ENCODE measurements around the gene RNF111. TPM values are rescaled to one million over a fixed set of nuclear protein-coding genes. Genes with fewer than 3 reads are reported as not detected.

Gene RNF111
- total and polyA plus RNA-seq, 2 experiments from 2014 or later, result 14.4 to 24.5 TPM

- no peaks in the 10 kb centered on the region for H3K9me3 Mint-ChIP-seq
- Histone ChIP-seq H3K27me3 (ENCODE audit: insufficient read depth) (no peaks in the 10 kb centered on the region), H3K4me1 (ENCODE audit: insufficient read depth) (peaks cover 7% of the 10 kb centered on the region), H3K36me3 (ENCODE audit: insufficient read depth) (no peaks in the 10 kb centered on the region), H3K4me2 (peak overlapping the region; percentile 95), H3F3A (replicated peaks; ENCODE audit: low read depth) (no peaks in the 10 kb centered on the region), H2AFZ (peak overlapping the region; percentile 74; the same call in 1 of the 2 replicates), H3K27ac (ENCODE audit: low read depth) (peak overlapping the region; percentile 34), H3K79me2 (replicated peaks; ENCODE audit: insufficient read depth) (peaks cover 40% of the 10 kb centered on the region), H3K4me3 (peak overlapping the region; percentile 90), H4K20me1 (replicated peaks; ENCODE audit: insufficient read depth) (peaks cover 21% of the 10 kb centered on the region), H3K9me2 (ENCODE audit: insufficient read depth) (no peaks in the 10 kb centered on the region)
- H3K4me1 Mint-ChIP-seq, result peaks cover 29% of the 10 kb centered on the region
- H3K36me3 Mint-ChIP-seq (ENCODE audit: low read depth), result peaks cover 3% of the 10 kb centered on the region; the same call in 2 of the 3 replicates
- DNase-seq (ENCODE audit: low spot score) (no peak), ATAC-seq (no peak)
- H3K27me3 Mint-ChIP-seq (ENCODE audit: insufficient read depth, low read depth, poor library complexity), result peaks cover 5% of the 10 kb centered on the region
- H3K4me3 Mint-ChIP-seq, result peak overlapping the region; percentile 98
- TF ChIP-seq STAT1 (IDR thresholded peaks at IDR 0.05; ENCODE audit: unreplicated experiment), result no peak
- no peak for TF ChIP-seq EZH2phosphoT487 (IDR thresholded peaks at IDR 0.05; ENCODE audit: unreplicated experiment)
- no peak for TF ChIP-seq CTCF (conservative IDR thresholded peaks at IDR 0.05; ENCODE audit: low read depth in 2 of 2)
- no peak for TF ChIP-seq ZNF462 (CRISPR knock-in tag; IDR thresholded peaks at IDR 0.05)
- TF ChIP-seq EZH2 (IDR thresholded peaks at IDR 0.05; ENCODE audit: low read depth, unreplicated experiment), result no peak
- TF ChIP-seq NANOG (IDR thresholded peaks at IDR 0.05; ENCODE audit: borderline replicate concordance), result no peak
- TF ChIP-seq ZNF331 (CRISPR knock-in tag; IDR thresholded peaks at IDR 0.05; ENCODE audit: low read depth), result no peak
- no peak for TF ChIP-seq ZNF114 (CRISPR knock-in tag; IDR thresholded peaks at IDR 0.05)
- H3K27ac Mint-ChIP-seq, result peak overlapping the region; percentile 96
Observed at GRCh38 chr15:58987036-58987435, 427 bp upstream of the RNF111 start.

All from GM23338 (cell line).